Measurements from ENCODE around the gene SNRK.
"Not testable (repeated sequence)": the region's sequence is repeated elsewhere in the genome, so short reads cannot be mapped to it uniquely, and the experiment has no call there.

SNRK gene

DNA sequence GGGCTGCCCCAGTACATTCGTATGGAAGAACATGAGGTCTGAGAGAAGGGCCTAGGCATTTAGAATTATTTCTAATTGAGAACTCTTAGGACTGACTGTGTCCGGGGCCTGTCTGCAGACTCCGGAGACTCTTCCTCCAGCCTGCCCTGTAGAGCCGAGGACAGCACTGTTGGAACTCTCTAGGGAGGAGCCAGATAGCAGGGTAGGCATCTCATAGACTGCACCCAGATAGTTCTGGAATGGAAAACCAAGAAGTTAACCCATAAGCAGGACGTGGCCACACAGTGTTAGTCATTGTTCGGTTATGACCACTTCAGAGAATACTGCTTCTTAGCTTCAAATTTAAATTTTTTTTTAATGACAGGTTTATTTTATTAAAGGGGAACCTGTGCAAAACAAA is 59.5 kb downstream of the SNRK start:
- DNase-seq (ENCODE audit: low read depth in 2 of 2): no peak

DNA sequence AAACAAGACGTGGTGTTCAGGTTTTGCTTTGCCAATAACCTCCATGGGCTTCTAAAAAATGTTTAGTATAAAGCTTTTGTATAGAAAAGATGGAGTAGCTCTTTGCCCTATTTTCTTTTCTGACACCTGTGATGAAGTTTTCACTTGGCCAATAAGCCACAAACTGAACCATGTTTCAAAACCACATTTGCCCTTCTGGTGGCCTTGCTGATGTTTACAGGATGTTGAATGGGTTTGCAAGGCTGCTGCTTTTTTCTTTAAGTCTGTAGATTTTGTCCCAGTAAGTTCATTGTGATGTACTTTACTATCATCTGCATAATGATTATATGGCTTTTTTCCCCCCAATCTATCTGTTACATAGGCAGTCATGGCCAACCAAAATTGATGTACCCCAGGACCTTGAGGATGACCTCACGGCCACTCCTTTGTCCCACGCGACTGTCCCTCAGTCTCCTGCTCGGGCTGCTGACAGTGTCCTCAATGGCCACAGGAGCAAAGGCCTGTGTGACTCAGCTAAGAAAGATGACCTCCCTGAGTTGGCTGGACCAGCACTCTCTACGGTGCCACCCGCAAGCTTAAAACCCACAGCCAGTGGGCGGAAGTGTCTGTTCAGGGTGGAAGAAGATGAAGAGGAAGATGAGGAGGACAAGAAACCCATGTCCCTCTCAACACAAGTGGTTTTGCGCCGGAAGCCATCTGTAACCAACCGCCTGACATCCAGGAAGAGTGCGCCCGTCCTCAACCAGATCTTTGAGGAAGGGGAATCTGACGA is 60.8 kb downstream of the SNRK start:
- DNase-seq (ENCODE audit: low read depth in 2 of 2): no peak

DNA sequence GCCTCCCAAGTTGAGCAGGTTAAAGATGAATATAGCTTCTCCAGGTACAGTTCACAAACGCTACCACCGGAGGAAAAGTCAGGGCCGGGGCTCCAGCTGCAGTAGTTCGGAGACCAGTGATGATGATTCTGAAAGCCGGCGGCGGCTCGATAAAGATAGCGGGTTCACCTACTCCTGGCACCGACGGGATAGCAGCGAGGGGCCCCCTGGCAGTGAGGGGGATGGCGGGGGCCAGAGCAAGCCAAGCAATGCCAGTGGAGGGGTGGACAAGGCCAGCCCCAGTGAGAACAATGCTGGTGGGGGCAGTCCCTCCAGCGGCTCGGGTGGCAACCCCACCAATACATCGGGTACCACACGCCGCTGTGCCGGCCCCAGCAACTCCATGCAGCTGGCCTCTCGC is 61.4 kb downstream of the SNRK start:
- DNase-seq (ENCODE audit: low read depth in 2 of 2): no peak

DNA sequence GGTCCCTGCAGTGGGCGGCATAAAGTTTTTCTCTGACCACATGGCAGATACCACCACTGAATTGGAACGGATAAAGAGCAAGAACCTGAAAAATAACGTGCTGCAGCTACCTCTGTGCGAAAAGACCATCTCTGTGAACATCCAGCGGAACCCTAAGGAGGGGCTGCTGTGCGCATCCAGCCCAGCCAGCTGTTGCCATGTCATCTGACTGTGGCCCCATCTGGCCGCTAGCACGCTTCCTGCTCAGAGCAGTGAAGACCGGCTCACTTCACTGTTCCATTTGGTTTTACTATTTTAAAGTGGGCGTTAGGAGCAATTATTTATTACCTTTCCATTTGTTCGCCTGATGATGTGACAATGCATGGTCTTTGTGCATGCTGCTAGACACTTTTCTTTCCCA is 62.0 kb downstream of the SNRK start:
- no peak for DNase-seq (ENCODE audit: low read depth in 2 of 2)

DNA sequence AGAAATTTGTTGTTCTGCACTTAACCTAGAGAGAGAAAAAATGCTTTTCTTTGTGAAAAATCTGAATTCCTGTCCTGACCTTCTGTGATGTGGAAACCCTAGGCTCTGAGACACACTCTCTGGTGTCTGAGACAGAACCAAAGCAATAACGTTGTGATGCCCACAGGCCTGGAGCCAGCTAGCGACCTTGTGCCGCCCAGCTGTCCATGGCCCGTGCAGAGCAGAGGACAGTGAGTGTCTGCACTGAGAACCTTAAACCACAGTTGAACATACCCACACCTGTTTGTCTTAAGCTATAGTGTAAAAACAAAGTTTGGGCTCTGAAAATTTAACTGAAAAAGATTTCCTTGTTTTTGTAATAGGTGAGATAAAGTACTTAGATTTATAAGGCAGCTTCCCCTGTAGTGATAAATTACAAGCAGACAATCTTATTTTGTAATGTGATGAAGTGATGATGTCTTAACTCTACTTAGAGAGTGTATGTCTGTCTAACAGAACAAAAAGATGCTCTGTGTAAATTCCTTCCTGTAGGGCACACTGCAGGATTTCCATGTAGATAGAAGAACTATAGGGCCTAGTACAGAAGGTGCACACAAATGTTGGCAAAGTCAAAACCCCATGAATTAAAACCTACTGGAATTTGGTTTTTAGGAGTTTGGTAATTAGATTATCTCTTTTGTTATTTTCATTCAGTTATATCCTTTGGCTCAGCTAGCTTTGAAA is 62.7 kb downstream of the SNRK start:
- no peak for DNase-seq (ENCODE audit: low read depth in 2 of 2)

DNA sequence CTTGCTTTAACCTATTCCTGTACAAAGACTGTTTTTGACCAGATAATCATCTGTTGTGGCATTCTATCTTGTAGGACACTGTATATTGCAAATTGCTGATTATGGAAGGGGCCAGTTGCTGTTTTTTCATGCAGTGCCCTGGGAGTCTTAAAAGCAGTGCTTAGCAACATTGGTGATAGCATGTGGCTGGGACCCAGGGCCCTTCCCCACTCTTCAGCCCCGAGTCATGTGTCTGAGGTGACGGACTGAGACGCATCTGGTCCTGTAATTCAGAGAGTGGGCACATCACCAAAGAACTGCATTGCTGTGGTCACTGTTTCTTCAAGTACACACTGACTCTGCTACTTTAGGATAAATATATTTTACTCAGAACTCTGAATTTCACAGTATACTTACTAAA is 63.4 kb downstream of the SNRK start:
- DNase-seq (ENCODE audit: low read depth in 2 of 2): no peak

DNA sequence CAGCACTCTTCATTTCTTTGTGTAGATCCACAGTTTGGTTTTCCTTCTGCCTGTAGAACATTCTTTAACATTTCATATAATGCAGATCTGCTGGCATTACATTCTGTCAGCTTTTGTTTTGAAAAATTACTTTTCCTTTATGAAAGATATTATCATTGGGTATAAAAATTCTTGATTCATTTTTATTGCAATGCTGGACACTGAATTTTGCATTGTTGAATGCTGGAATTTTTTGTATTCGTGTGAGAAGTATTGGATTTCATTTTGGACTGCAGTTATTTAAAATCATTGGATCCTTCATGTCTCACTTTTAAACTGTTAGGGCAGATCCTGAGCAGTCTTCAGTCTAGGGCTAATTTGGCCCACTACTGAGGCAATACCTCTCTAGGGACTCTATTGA is 67.1 kb downstream of the SNRK start:
- DNase-seq (ENCODE audit: low read depth in 2 of 2): no peak

DNA sequence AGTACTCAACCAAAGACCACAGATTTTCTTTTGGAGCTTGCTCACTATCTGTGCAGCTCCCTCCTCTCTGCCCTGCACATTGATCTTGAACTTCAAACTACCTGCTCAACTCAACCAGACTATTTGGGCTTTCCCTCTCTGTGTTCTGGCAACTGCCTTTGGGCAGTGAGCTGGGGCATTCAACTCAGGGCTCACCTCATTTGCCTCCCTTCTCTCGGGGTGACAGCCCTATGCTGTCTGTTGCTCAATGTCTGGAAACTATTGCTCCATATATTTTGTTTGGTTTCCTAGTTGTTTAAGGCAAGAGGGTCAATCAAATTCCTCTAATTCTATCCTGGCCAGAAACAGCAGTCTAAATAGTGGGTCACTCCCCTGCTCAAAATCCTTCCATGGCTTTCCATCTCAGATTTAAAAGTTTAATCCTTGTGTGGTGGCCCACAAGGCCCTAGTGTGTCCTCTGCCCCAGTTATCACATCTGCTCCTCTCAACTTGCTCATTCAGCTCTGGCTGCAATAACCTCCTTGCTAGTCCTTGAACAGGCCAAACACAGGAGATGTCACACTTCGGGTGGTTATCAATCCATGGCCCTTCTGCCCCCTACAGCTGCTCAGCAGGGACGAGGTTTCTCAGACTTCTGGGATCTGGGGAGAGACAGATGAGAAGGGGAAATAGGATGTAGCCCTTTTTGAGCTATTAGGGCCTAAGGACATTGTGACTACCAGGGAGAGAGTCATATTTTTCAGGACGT is 67.8 kb downstream of the SNRK start:
- no peak for DNase-seq (ENCODE audit: low read depth in 2 of 2)

DNA sequence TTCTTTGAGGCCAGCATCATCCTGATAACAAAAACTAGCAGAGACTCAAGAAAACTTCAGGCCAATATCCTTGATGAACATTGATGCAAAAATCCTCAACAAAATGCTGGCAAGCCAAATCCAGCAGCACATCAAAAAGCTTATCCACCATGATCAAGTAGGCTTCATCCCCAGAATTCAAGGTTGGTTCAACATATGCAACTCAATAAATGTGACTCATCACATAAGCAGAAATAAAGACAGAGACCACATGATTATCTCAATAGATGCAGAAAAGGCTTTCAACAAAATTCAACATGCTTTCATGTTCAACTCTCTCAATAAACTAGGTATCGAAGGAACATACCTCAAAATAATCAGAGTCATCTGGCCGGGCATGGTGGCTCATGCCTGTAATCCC is 69.7 kb downstream of the SNRK start:
- not testable (repeated sequence) for DNase-seq (ENCODE audit: low read depth in 2 of 2)

DNA sequence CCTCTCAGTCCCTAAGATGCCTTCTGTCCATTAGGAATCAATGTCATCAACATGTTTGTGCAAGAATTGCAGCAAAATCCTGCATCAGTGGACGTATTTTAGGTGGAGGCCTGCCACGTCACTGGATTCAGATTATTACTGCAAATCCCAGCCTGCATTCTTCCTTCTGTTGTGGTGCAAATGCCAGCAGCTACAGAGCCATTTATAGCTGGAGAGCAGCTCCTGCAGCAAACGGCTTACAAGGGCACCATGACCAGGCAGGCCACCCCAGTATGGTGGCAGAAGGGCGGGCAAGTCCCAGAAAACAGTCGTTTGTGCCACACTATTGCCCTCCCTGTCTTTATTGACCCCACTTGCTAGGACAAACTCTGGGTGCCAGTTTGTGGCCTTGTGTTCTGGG is 74.7 kb downstream of the SNRK start:
- DNase-seq (ENCODE audit: low read depth in 2 of 2): no peak

DNA sequence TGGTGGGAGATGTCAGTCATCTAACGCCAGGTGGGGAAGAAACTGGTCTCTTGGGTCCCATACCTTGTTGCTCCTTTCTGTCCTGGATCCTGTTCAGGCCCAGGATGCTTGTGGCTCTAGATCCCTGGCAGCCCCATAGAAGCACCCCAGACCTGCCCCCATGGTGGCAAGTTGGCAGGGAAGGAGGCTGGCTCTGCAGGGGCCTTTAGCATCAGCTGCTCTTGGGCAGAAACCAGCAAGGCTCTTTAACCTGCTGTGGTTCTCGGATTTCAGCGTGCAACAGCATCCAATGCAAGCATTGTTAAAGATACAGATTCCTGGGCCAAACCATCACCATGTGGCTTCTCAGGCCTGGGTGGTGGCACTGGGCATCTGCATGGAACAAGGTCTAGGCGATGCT is 75.8 kb downstream of the SNRK start:
- no peak for DNase-seq (ENCODE audit: low read depth in 2 of 2)

DNA sequence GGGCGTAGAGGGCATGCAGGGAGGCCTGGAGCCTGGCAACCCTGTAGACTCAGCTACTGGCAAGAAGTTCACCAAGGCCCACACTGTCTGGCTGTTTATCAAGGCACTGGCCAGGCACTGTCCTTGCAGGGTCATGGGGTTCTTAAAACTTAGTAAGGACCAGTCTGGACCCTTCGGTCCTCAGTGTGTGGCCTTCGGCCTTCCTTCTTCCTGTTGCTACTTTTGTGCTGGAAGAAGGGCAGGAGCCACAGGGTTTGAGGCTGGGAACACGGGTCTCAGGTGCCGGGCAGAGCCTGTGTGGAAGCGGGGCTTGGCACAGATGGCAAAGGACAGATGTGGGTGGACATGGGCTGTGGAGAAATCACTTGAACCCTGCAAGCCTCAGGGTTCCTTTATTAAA is 76.6 kb downstream of the SNRK start:
- no peak for DNase-seq (ENCODE audit: low read depth in 2 of 2)

DNA sequence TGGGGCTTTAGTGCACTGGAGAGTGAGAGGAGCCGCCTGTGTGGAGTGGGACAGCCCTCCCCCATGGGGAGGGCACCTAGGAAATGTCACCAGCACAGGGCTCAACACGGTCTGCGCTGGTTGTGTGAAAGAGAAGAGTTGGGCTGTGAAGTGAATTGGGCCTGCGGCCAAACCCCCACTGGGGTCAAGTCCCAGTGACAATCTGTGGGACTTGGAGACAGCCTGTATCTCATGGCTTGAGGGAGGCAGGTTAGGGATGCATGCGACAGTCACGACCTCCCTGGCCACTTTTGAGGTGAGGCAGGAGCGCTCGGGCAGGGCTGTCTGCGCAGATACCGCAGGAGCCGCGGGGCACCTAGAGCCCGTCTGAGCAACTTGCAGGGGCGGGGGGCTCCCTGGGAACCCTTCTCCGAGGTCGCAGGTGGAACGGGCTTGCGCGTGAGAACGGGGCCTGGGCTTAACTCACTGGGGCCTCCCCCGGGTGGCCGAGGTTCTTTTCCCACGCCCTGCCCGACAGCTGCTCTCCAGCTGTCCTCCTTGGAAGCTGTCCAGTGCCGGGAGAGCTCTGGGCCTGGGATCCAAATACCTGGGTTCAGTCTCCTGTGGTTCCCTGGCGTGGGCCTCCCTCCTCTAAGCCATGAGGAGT is 77.4 kb downstream of the SNRK start:
- no peak for DNase-seq (ENCODE audit: low read depth in 2 of 2)

DNA sequence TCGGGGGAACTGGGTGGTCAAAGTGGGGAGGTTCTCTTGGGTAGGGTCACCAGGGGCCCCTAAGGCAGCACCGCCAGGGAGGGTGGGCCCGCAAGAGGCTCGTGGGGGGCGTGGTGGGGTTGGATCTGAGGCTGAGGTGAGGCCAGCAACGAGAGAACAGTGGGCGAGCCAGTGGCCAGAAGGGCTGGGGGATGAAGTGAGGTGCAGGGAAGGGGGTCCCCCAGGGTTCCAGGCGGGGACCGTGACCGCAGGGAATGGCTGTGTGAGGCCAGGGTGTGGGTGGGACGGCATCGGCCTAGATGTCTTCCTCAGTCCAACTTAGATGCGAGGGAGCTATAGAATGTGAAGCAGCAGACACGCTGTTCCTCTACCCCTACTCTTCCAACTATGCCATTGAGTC is 78.2 kb downstream of the SNRK start:
- DNase-seq (ENCODE audit: low read depth in 2 of 2): no peak

DNA sequence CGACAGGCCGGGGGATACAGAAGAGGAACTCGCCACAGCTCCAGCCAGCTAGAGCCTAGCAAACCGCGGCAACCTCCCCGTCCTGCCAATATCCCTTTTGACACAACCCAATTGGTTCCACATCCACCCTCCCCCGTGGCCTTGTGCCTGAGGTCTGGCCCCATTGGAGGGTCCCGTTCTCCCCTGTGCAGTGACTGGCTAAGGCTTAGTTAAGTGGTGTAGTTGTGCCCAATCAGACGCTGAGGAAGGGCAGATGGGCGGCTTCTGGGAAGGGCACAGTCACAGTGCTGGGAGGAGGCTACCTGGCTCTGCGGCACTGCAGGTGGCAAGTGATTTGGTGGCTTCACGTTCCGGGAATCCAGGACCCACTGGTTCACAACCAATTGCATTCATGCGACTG is 78.6 kb downstream of the SNRK start:
- DNase-seq (ENCODE audit: low read depth in 2 of 2): no peak

DNA sequence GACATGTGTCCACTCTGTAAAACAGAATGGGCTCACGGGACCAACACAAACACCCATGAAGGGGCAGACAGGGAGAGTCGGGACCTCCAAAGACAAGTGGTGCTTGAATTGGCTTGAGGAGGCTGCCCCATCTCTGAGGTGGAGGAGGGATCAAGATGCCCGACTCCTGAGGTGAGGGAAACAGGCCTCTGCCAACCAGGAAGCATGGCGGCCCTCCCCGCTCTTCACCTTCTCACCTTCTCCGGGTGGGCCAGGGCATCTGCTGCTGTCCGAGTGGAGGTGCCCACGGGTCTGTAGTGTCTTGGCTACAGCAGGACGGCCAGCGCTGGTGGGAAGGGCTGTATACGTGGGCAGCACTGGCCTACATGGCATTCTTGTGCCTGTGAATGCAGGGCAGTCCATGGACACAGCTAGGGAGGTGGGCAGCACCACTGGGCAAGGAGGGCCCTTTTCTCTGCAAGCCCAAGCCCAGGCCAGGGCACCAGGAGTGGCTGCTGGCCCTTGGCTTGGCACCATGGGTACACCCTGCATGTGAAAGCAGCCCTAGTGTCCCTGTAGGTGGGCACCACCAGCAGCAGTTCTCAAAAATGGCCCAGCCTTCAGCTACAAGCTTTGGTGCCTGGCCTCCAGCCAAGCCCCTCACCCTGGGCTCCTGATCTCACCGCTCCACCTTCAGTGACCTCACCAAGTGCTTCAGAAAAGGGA is 79.4 kb downstream of the SNRK start:
- DNase-seq (ENCODE audit: low read depth in 2 of 2): no peak

DNA sequence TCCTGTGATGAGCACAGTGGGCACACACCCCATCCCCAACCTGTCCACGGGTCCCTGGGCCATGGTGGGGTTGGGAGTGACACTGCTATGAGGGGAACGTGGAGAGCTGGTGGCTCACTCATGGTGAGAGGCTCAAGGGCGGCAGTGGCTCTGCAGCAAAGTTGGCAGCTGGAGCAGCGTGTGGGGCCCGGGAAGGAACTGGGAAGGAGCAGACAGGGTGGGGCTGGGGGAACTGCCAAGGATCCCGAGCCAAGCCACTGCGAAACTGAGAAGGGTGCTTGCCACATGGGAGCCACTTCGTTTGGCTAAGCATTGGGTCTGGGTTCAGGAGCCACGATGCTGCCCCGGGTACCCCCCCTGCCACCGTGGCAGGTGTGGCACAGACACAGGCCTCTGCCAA is 80.1 kb downstream of the SNRK start:
- DNase-seq (ENCODE audit: low read depth in 2 of 2): no peak

DNA sequence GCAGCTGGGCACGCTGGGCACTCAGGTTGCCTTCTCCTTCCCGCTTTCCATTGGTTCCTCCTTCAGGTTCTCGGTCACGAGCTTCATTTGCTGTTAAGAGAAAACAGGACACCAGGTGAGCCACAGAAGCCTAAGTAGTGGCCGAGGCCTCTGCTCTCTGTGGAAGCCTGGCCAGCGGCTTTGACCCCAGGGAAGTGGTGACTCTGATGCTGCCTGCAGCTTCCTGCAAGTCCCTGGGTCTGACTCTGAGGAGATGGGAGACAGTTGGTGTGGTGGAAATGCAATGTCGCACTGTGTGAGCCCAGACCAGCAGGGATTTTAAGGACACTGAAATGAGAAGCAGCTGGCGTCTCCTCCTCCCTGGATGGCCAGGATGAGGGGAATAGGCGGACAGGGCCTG is 80.5 kb downstream of the SNRK start:
- no peak for DNase-seq (ENCODE audit: low read depth in 2 of 2)

DNA sequence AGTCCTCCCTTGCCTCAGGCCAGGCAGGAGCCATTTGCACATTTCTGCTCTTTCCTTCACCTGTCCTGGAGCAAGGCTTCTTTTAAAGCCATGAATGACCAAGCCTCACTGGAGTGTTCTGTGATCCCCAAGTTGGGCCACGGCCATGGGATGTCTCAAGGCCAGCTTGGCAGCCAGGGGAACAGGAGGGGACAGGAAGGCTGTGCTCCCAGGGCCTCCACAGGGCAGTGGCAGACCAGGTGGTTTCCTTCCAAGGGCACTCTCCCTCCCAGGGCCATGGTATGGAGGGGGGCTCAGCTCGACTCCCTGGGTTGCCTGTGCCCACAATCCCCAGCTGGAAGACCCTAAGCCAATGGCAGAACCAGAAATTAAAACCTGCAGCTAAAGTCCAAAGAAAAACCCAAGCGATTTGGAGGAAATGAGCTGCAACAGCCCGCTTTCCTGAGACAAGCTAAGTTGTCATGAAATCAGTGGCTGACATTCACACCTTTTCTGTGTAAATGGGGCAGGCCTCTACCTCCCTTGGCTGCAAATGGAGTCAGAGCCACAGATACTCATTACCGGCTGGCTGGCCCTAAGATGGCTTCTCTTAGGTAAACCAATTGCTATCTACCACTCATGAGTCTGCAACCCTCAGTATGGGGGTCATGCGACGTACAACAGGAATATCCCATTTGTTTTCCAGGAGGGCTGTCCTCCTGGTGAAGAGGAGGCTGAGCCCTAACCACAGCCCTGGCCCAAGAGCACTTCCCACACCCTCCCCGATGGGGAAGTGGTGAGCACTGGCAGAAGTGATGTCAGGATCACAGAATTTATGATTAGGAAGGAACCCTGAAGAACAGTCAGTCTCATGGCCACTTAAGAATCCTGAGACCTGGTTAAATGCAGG is 83.3 kb downstream of the SNRK start:
- DNase-seq (ENCODE audit: low read depth in 2 of 2): no peak

DNA sequence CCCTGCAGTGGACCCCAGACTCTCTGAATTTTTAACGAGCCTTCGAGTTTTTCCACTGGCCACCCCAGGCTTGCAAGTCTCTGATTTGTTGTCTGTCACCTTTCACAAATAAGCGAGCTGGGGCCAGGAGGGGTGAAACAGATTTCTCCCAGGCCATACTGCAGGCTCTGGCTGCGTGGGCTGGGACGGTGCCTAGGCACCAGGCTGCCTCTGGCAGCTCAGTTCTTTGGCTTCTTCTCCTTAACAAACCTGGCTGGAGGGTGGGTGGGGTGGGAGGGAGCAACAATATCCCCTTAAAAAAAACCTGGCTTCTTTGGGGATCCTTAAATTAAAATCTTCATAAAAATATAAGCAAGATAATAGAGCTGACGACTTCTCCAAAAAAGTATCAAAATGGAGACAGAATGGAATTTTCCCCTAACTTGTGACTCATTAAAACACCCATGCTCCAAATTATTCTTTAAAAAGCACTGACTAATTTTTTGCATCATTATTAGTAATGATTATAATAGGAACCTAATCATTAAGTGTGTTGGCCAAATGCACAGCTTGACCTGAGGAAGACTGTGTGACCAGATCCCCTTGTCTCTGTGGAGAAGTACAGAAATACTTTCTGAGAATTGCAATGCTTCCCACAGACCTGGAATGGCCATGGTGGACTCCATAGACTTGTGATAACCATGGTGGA is 84.1 kb downstream of the SNRK start:
- no peak for DNase-seq (ENCODE audit: low read depth in 2 of 2)
